ENCODE measurements around the gene BLOC1S2. TPM values are rescaled to one million over a fixed set of nuclear protein-coding genes. Genes with fewer than 3 reads are reported as not detected.

BLOC1S2 gene
- total and polyA plus RNA-seq, 2 experiments from 2014 or later = 69.0 to 72.8 TPM

DNA sequence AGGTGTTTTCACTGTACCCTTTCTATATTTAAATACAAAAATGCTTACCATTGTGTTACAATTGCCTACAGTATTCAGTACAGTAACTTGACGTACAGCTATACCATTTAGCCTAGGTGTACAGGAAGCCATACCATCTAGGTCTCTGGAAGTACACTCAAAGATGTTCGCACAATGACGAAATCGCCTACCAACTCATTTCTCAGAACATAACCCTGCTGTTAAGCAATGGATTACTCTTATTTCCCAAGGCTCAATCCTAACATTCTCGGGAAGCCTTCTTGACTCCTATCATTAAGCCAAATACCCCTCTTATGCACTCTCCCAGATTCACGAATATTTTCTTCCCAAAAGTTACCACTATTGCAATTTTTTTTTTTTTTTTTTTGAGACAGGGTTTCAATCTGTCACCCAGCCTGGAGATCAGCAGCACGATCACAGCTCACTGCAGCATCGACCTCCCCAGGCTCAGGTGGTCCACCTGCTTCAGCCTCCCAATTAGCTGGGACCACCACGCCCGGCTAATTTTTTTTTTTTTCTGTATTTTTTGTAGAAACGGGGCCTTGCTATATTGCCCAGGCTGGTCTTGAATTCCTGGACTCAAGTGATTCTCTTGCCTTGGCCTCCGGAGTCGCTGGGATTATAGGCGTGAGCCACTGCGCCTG lies 20.5 kb downstream of the BLOC1S2 start (continued):
- TF ChIP-seq, protein P1, sequence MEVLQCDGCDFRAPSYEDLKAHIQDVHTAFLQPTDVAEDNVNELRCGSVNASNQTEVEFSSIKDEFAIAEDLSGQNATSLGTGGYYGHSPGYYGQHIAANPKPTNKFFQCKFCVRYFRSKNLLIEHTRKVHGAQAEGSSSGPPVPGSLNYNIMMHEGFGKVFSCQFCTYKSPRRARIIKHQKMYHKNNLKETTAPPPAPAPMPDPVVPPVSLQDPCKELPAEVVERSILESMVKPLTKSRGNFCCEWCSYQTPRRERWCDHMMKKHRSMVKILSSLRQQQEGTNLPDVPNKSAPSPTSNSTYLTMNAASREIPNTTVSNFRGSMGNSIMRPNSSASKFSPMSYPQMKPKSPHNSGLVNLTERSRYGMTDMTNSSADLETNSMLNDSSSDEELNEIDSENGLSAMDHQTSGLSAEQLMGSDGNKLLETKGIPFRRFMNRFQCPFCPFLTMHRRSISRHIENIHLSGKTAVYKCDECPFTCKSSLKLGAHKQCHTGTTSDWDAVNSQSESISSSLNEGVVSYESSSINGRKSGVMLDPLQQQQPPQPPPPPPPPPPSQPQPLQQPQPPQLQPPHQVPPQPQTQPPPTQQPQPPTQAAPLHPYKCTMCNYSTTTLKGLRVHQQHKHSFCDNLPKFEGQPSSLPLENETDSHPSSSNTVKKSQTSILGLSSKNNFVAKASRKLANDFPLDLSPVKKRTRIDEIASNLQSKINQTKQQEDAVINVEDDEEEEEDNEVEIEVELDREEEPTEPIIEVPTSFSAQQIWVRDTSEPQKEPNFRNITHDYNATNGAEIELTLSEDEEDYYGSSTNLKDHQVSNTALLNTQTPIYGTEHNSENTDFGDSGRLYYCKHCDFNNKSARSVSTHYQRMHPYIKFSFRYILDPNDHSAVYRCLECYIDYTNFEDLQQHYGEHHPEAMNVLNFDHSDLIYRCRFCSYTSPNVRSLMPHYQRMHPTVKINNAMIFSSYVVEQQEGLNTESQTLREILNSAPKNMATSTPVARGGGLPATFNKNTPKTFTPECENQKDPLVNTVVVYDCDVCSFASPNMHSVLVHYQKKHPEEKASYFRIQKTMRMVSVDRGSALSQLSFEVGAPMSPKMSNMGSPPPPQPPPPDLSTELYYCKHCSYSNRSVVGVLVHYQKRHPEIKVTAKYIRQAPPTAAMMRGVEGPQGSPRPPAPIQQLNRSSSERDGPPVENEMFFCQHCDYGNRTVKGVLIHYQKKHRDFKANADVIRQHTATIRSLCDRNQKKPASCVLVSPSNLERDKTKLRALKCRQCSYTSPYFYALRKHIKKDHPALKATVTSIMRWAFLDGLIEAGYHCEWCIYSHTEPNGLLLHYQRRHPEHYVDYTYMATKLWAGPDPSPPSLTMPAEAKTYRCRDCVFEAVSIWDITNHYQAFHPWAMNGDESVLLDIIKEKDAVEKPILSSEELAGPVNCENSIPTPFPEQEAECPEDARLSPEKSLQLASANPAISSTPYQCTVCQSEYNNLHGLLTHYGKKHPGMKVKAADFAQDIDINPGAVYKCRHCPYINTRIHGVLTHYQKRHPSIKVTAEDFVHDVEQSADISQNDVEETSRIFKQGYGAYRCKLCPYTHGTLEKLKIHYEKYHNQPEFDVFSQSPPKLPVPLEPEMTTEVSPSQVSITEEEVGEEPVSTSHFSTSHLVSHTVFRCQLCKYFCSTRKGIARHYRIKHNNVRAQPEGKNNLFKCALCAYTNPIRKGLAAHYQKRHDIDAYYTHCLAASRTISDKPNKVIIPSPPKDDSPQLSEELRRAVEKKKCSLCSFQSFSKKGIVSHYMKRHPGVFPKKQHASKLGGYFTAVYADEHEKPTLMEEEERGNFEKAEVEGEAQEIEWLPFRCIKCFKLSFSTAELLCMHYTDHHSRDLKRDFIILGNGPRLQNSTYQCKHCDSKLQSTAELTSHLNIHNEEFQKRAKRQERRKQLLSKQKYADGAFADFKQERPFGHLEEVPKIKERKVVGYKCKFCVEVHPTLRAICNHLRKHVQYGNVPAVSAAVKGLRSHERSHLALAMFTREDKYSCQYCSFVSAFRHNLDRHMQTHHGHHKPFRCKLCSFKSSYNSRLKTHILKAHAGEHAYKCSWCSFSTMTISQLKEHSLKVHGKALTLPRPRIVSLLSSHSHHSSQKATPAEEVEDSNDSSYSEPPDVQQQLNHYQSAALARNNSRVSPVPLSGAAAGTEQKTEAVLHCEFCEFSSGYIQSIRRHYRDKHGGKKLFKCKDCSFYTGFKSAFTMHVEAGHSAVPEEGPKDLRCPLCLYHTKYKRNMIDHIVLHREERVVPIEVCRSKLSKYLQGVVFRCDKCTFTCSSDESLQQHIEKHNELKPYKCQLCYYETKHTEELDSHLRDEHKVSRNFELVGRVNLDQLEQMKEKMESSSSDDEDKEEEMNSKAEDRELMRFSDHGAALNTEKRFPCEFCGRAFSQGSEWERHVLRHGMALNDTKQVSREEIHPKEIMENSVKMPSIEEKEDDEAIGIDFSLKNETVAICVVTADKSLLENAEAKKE (CRISPR knock-in tag; IDR thresholded peaks at IDR 0.05) = no peak
- TF ChIP-seq CREB1 (CRISPR knock-in tag; IDR thresholded peaks at IDR 0.05; ENCODE audit: low read depth) = no peak
- TF ChIP-seq, protein P2, sequence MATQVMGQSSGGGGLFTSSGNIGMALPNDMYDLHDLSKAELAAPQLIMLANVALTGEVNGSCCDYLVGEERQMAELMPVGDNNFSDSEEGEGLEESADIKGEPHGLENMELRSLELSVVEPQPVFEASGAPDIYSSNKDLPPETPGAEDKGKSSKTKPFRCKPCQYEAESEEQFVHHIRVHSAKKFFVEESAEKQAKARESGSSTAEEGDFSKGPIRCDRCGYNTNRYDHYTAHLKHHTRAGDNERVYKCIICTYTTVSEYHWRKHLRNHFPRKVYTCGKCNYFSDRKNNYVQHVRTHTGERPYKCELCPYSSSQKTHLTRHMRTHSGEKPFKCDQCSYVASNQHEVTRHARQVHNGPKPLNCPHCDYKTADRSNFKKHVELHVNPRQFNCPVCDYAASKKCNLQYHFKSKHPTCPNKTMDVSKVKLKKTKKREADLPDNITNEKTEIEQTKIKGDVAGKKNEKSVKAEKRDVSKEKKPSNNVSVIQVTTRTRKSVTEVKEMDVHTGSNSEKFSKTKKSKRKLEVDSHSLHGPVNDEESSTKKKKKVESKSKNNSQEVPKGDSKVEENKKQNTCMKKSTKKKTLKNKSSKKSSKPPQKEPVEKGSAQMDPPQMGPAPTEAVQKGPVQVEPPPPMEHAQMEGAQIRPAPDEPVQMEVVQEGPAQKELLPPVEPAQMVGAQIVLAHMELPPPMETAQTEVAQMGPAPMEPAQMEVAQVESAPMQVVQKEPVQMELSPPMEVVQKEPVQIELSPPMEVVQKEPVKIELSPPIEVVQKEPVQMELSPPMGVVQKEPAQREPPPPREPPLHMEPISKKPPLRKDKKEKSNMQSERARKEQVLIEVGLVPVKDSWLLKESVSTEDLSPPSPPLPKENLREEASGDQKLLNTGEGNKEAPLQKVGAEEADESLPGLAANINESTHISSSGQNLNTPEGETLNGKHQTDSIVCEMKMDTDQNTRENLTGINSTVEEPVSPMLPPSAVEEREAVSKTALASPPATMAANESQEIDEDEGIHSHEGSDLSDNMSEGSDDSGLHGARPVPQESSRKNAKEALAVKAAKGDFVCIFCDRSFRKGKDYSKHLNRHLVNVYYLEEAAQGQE (IDR thresholded peaks at IDR 0.05; ENCODE audit: unreplicated experiment) = no peak

DNA sequence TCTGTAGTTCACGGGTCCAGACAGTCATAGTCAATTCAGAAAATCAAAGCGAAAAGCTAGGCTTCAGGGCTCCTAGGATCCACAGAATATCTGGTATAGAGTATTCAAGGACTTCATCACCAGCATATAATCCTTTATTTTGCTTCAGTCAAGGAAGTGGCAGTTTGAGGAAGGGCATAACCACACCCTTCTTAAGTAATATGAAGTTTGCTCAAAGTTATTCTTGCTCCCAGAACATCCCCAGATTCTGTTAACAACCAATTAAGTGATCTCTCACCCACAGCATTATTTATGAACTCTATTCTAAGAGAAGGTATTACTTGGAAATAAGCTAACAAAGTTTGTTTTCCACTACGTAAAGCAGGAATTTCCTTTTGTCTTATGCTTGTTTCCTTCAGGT lies 32.3 kb downstream of the BLOC1S2 start:
- ATAC-seq (no peak), DNase-seq (ENCODE audit: low spot score) (no peak)
- Histone ChIP-seq H3K27ac (ENCODE audit: low read depth) (no peak overlapping the region), H3K4me3 (no peak overlapping the region), H3K36me3 (ENCODE audit: insufficient read depth) (peaks cover 44% of the 10 kb centered on the region), H3K79me2 (replicated peaks; ENCODE audit: insufficient read depth) (0 out of 2 replicates have a peak, but pooled peaks cover 3% of the 10 kb centered on the region), H3K4me1 (ENCODE audit: insufficient read depth) (no peaks in the 10 kb centered on the region), H3F3A (replicated peaks; ENCODE audit: low read depth) (0 out of 2 replicates have a peak, but pooled peaks cover 2% of the 10 kb centered on the region), H4K20me1 (replicated peaks; ENCODE audit: insufficient read depth) (no peaks in the 10 kb centered on the region; the same call in none of the 2 replicates), H3K4me2 (no peak overlapping the region), H3K9me2 (ENCODE audit: insufficient read depth) (no peaks in the 10 kb centered on the region), H3K27me3 (ENCODE audit: insufficient read depth) (no peaks in the 10 kb centered on the region), H2AFZ (no peak overlapping the region)
- H3K36me3 Mint-ChIP-seq (ENCODE audit: low read depth) = peaks cover 62% of the 10 kb centered on the region
- no peak overlapping the region for H3K4me3 Mint-ChIP-seq
- H3K27ac Mint-ChIP-seq = no peak overlapping the region
- peaks cover 2% of the 10 kb centered on the region for H3K27me3 Mint-ChIP-seq (ENCODE audit: insufficient read depth, low read depth, poor library complexity)
- H3K4me1 Mint-ChIP-seq = no peaks in the 10 kb centered on the region
- H3K9me3 Mint-ChIP-seq = no peaks in the 10 kb centered on the region
- TF ChIP-seq, protein P2 (IDR thresholded peaks at IDR 0.05; ENCODE audit: unreplicated experiment) = no peak
- TF ChIP-seq NANOG (IDR thresholded peaks at IDR 0.05; ENCODE audit: borderline replicate concordance) (no peak), ZNF331 (CRISPR knock-in tag; IDR thresholded peaks at IDR 0.05; ENCODE audit: low read depth) (no peak), JUNB (IDR thresholded peaks at IDR 0.05; ENCODE audit: unreplicated experiment) (no peak)
- TF ChIP-seq, protein P3, sequence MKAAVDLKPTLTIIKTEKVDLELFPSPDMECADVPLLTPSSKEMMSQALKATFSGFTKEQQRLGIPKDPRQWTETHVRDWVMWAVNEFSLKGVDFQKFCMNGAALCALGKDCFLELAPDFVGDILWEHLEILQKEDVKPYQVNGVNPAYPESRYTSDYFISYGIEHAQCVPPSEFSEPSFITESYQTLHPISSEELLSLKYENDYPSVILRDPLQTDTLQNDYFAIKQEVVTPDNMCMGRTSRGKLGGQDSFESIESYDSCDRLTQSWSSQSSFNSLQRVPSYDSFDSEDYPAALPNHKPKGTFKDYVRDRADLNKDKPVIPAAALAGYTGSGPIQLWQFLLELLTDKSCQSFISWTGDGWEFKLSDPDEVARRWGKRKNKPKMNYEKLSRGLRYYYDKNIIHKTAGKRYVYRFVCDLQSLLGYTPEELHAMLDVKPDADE (IDR thresholded peaks at IDR 0.05) = no peak

Data from GM23338 (cell line).